ENCODE data around the gene CFAP77. TPM values are rescaled to one million over a fixed set of nuclear protein-coding genes. Genes with fewer than 3 reads are reported as not detected.

The CFAP77 gene
- total RNA-seq, 4 donors from 2014 or later = not detected

DNA sequence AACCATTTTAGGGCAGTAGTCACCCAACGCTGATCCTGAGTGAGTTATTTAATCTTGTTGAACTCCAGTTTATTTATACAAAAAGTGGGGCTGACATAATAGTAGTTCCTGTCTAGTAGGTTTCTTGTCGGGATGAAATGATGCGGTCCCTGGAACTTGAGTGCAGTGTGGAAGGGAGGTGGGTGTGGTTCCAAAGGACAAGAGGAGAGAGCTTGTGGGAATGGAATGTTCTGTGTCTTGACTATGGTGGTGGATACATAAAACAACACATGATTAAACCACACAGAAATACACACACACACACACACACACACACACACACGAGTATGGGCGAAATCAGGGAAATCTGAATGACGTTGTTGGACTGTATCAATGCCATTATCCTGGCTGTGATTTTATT lies 106.3 kb downstream of the CFAP77 start:
- intact Hi-C loops (cut with DNase I; ENCODE audit: low total_unique reads) = no loop called here

GRCh38 chr9:132516911-132517310 lies 106.9 kb downstream of the CFAP77 start:
- TF ChIP-seq, protein P1, sequence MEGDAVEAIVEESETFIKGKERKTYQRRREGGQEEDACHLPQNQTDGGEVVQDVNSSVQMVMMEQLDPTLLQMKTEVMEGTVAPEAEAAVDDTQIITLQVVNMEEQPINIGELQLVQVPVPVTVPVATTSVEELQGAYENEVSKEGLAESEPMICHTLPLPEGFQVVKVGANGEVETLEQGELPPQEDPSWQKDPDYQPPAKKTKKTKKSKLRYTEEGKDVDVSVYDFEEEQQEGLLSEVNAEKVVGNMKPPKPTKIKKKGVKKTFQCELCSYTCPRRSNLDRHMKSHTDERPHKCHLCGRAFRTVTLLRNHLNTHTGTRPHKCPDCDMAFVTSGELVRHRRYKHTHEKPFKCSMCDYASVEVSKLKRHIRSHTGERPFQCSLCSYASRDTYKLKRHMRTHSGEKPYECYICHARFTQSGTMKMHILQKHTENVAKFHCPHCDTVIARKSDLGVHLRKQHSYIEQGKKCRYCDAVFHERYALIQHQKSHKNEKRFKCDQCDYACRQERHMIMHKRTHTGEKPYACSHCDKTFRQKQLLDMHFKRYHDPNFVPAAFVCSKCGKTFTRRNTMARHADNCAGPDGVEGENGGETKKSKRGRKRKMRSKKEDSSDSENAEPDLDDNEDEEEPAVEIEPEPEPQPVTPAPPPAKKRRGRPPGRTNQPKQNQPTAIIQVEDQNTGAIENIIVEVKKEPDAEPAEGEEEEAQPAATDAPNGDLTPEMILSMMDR (IDR thresholded peaks at IDR 0.05) = no peak
- TF ChIP-seq POLR2A (IDR thresholded peaks at IDR 0.05) = no peak
- Histone ChIP-seq H3K36me3 (no peaks in the 10 kb centered on the region), H3K27me3 (peaks cover 19% of the 10 kb centered on the region), H3K4me1 (no peaks in the 10 kb centered on the region), H3K4me3 (no peak overlapping the region), H3K27ac (no peak overlapping the region), H3K9me3 (no peaks in the 10 kb centered on the region)
- in situ Hi-C loops (cut with MboI; ENCODE audit: low pct_ligation_motif_present in 1 of 4, low pct_unique_long_range_greater_than_20kb in 1 of 4, low sequenced_read_pairs in 3 of 4) = loop anchor here in 1 of 4 donors (10.0 kb wide), 2 partner anchors 58 to 288 kb away; no protein-coding TSS in a partner anchor
- DNase-seq = no peak
- WGBS, 2 donors (ENCODE audit: low coverage in 1 of 2) = 64 to 75% methylated on average over 4 to 18 of the region's 18 CpGs
- intact Hi-C loops (cut with DNase I; ENCODE audit: low total_unique reads) = no loop called here

More for the DNA sequence above, 106.3 kb downstream of the CFAP77 start:
- Histone ChIP-seq H3K27ac (no peak overlapping the region), H3K9me3 (no peaks in the 10 kb centered on the region), H3K36me3 (no peaks in the 10 kb centered on the region), H3K4me1 (no peaks in the 10 kb centered on the region), H3K4me3 (no peak overlapping the region), H3K27me3 (peaks cover 19% of the 10 kb centered on the region)
- in situ Hi-C loops (cut with MboI; ENCODE audit: low pct_ligation_motif_present in 1 of 4, low pct_unique_long_range_greater_than_20kb in 1 of 4, low sequenced_read_pairs in 3 of 4) = loop anchor here in 1 of 4 donors (10.0 kb wide), 2 partner anchors 58 to 288 kb away; no protein-coding TSS in a partner anchor
- 68 to 80% methylated on average over 5 to 6 of the region's 6 CpGs for WGBS, 2 donors (ENCODE audit: low coverage in 1 of 2)
- TF ChIP-seq, protein P1 (IDR thresholded peaks at IDR 0.05) = no peak
- TF ChIP-seq POLR2A (IDR thresholded peaks at IDR 0.05) = no peak
- no peak for TF ChIP-seq POLR2AphosphoS5 (IDR thresholded peaks at IDR 0.05)
- no peak for TF ChIP-seq EP300 (IDR thresholded peaks at IDR 0.05; ENCODE audit: low read depth)
- no peak for DNase-seq

DNA sequence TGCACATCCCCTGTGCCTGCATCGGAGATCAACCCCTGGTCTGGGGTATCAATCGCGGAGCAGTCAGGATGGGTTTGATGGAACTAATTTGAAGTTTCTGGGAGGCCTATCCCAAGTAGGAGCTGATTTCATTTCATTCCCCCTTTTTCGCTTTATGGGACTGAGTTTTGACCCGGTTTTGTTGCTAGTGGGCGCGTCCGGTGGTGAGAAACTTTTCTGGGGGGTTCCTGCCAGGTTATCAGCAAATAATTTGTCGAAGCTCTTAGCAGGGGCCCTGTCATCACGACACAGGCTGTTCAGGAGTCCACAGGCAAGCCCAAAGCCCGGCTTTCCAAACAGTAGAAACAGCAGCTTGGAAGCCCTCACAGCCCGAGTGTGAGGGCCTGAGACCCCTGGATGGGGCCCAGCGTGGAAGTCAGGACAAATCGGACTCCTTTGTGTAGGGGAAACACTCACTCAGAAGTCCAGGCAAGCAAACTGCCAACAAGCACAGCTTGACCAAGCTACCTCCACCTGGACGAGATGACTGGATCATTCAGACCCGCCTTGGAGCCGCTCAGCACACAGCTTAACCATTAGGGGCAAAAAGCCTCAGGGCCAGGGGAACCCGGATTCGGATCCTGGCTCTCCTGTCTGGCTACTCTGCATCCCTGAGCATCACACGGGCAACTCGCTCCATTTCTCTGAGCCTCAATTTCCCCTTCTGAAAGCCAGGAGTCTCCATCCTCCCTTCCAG lies 108.0 kb downstream of the CFAP77 start:
- intact Hi-C loops (cut with DNase I; ENCODE audit: low total_unique reads) = no loop called here
- Histone ChIP-seq H3K27me3 (peaks cover 20% of the 10 kb centered on the region), H3K9me3 (no peaks in the 10 kb centered on the region), H3K27ac (no peak overlapping the region), H3K36me3 (no peaks in the 10 kb centered on the region), H3K4me3 (no peak overlapping the region), H3K4me1 (no peaks in the 10 kb centered on the region)
- no peak for DNase-seq
- in situ Hi-C loops (cut with MboI; ENCODE audit: low pct_ligation_motif_present in 1 of 4, low pct_unique_long_range_greater_than_20kb in 1 of 4, low sequenced_read_pairs in 3 of 4) = loop anchor here in 1 of 4 donors (10.0 kb wide), 2 partner anchors 57 to 287 kb away; no protein-coding TSS in a partner anchor
- WGBS, 2 donors (ENCODE audit: low coverage in 1 of 2) = 75 to 86% methylated on average over 2 to 21 of the region's 21 CpGs
- TF ChIP-seq, protein P1 (IDR thresholded peaks at IDR 0.05) = no peak
- TF ChIP-seq EP300 (IDR thresholded peaks at IDR 0.05; ENCODE audit: low read depth) (no peak), POLR2AphosphoS5 (IDR thresholded peaks at IDR 0.05) (no peak), POLR2A (IDR thresholded peaks at IDR 0.05) (no peak)

DNA sequence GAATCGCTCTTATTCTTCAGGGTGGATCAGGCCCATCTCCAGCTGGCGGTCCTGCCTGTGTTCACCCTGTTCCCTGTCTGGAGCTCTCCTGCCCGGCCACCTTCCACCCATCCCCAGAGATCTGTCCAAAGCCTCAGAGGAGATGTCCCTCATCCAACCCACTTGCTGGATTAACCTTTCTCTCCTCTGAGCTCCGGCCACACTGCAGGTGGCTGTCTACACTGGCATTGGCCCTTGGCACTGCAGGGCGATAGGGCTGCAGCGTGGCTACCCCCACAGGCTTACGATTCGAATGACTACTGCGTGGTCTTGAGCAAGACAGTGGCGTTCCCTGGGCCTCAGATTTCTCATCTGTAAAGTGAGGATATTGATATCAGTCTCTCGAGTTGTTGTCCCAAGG lies 108.6 kb downstream of the CFAP77 start:
- intact Hi-C loops (cut with DNase I; ENCODE audit: low total_unique reads) = no loop called here

More for the DNA sequence above, 108.6 kb downstream of the CFAP77 start:
- WGBS, 2 donors (ENCODE audit: low coverage in 1 of 2) = 87% methylated on average over 10 of the region's 11 CpGs; no CpG with 5 or more reads in 1 of the 2 donors
- Histone ChIP-seq H3K27ac (no peak overlapping the region), H3K9me3 (no peaks in the 10 kb centered on the region), H3K27me3 (peaks cover 15% of the 10 kb centered on the region), H3K4me1 (no peaks in the 10 kb centered on the region), H3K4me3 (no peak overlapping the region), H3K36me3 (no peaks in the 10 kb centered on the region)
- in situ Hi-C loops (cut with MboI; ENCODE audit: low pct_ligation_motif_present in 1 of 4, low pct_unique_long_range_greater_than_20kb in 1 of 4, low sequenced_read_pairs in 3 of 4) = loop anchor here in 1 of 4 donors (10.0 kb wide), 2 partner anchors 56 to 286 kb away; no protein-coding TSS in a partner anchor
- TF ChIP-seq POLR2AphosphoS5 (IDR thresholded peaks at IDR 0.05) (no peak), POLR2A (IDR thresholded peaks at IDR 0.05) (no peak), EP300 (IDR thresholded peaks at IDR 0.05; ENCODE audit: low read depth) (no peak)
- TF ChIP-seq, protein P1 (IDR thresholded peaks at IDR 0.05) = no peak
- DNase-seq = no peak

Data from transverse colon (tissue), 4 donors.